ENCODE data around the gene FN1.
"Not testable (repeated sequence)": the region's sequence is repeated elsewhere in the genome, so short reads cannot be mapped to it uniquely, and the experiment has no call there.

Gene FN1

DNA sequence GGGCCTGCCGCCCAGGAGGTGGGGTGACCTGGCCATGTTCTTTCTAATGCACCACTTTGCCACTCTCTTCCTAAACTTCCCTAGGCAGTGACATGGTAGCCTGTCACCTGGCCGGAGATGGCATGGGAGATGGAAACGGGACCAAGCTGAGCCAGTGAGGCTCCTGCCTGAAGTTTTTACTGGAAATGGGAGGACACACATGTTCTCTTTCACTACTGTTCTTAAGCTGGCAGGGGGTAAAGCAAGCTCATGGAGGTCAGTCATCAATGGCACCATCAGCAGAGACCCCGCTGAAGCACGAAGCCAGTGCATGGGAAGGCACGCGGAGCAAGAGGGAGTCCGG lies 73.3 kb downstream of the FN1 start:
- no peak overlapping the region for H3K4me3 ChIP-seq (ENCODE audit: low read depth, low read length)
- TF ChIP-seq, protein P1, sequence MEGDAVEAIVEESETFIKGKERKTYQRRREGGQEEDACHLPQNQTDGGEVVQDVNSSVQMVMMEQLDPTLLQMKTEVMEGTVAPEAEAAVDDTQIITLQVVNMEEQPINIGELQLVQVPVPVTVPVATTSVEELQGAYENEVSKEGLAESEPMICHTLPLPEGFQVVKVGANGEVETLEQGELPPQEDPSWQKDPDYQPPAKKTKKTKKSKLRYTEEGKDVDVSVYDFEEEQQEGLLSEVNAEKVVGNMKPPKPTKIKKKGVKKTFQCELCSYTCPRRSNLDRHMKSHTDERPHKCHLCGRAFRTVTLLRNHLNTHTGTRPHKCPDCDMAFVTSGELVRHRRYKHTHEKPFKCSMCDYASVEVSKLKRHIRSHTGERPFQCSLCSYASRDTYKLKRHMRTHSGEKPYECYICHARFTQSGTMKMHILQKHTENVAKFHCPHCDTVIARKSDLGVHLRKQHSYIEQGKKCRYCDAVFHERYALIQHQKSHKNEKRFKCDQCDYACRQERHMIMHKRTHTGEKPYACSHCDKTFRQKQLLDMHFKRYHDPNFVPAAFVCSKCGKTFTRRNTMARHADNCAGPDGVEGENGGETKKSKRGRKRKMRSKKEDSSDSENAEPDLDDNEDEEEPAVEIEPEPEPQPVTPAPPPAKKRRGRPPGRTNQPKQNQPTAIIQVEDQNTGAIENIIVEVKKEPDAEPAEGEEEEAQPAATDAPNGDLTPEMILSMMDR (IDR thresholded peaks at IDR 0.05; ENCODE audit: low read depth, low read length): no peak

DNA sequence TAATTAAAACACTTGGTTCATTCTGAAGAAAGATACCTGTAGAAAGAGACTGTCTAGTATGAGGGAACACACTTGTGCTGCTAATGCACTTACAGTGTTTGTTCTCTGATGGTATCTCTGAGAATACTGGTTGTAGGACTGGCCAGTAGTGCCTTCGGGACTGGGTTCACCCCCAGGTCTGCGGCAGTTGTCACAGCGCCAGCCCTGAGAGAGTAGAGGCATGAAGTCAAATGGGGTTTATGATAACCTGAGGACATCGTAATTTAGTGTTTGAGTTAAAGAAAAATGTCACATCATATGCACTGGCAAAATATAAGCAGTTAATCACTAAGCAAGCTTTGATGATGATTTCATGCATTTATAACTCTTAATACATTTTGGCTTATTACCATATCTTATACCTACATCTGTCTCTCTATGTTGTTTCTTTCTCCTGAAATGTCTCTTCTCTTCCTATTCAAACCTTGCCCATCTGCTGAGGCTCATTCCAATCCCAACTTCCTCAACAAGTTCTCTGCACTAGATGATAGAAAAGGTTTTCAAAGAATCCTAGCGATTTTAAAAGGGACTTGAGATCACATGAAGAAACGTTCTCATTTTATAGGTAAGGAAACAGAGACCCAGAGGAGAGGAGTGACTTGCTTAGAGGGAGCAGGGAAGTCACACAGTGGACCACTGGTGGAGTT lies 73.8 kb downstream of the FN1 start:
- TF ChIP-seq, protein P1 (IDR thresholded peaks at IDR 0.05; ENCODE audit: low read depth, low read length): no peak
- no peak overlapping the region for H3K4me3 ChIP-seq (ENCODE audit: low read depth, low read length)

DNA sequence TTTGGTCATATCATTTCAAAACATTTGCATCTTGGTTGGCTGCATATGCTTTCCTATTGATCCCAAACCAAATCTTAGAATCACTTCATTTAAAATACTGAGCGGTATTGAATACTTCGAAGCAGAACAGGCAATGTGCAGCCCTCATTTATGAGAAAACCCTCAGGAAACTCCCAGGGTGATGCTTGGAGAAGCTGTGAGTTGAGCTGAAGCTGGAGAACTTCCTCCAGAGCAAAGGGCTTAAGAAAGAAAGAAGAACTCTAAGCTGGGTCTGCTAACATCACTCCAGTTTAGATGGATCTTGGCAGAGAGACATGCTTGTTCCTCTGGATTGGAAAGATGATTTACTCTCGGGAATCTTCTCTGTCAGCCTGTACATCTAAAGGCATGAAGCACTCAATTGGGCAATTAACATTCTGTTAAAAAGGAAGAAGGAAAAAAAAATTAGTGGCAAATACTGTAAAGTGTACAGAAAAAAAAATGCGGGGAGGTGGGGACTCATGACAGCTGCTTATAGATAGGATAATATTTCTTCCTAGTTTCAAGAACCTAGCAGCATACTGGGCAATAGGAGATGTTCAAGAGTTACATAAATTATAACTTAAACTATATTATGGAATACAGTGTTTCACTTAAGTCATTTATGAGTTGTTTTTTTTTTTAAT lies 74.5 kb downstream of the FN1 start:
- TF ChIP-seq, protein P1 (IDR thresholded peaks at IDR 0.05; ENCODE audit: low read depth, low read length): no peak
- H3K4me3 ChIP-seq (ENCODE audit: low read depth, low read length): no peak overlapping the region

DNA sequence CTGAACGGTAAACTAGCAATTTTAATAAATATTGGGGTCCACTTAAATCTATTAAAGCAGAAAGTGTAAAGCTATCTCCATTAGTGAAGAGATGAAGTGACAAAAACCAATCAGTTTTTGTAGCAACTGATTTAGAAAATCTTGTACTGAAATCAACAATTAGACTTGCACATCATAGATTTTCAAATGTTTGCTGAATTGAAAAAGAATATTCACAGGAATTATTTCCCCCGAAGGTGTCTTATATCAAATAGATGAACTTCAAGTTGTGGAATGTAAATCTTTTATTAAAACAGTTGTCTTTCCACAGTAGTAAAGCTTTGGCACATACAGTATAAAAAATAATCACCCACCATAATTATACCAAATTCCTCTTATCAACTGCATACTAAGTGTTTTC lies 75.3 kb downstream of the FN1 start:
- H3K4me3 ChIP-seq (ENCODE audit: low read depth, low read length): no peak overlapping the region
- TF ChIP-seq, protein P1 (IDR thresholded peaks at IDR 0.05; ENCODE audit: low read depth, low read length): no peak

DNA sequence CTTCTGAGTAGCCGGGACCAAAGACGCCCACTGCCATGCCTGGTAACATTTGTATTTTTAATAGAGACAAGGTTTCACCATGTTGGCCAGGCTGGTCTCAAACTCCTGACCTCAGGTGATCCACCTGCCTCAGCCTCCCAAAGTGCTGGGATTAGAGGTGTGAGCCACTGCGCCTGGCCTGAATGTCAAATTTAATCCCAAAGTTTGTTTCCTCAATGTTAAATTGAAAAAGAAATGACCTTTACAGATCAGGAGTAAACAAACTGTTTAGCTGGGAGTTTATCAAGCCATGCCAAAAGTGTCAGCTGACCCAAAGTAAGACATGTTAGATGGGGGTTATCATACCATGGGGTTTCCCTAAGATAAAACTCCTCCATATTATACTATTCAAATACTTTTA lies 75.8 kb downstream of the FN1 start:
- not testable (repeated sequence) for H3K4me3 ChIP-seq (ENCODE audit: low read depth, low read length)

DNA sequence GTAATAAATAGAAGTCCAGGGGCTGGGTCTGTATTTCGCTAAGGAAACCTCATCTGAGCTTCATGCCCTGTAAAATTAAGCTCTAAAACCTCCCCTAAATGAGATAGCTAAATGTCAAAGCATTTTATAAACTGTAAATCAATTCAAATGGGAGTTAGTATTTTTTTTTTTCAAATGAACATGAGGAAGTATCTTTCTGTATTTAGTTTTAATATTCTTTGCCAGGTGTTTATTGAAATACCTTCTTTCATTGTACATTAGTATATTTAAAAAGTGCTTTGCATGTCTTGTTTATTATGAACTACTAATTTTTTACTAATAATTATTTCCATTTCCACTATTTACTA lies 76.3 kb downstream of the FN1 start:
- TF ChIP-seq, protein P1 (IDR thresholded peaks at IDR 0.05; ENCODE audit: low read depth, low read length): no peak
- no peak overlapping the region for H3K4me3 ChIP-seq (ENCODE audit: low read depth, low read length)

DNA sequence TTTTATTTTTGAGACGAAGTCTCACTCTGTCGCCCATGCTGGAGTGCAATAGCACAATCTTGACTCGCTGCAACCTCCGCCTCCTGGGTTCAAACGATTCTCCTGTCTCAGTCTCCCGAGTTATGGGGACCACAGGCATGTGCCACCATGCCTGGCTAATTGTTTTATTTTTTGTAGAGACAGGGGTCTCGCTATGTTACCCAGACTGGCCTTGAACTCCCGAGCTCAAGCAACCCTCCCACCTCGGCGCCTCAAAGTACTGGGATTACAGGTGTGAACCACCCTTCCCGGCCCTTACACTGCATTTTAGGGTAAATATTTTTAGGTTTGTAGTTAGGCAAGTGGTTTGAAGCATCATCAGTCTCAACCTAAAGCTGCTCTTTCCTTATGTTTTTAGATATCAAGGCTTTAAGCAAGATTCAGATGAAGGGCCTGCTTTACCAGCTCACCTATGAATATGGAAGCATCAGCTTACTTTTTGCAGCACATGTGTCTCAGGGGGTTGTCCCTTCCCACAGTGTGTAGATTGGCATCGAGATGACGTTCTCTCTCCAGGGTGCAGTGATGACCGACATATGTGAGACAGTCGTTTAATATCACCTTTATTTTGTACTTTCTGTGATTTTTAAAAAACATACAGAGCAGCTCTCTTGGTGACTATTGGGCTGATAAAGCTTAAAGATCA lies 76.8 kb downstream of the FN1 start:
- TF ChIP-seq, protein P1 (IDR thresholded peaks at IDR 0.05; ENCODE audit: low read depth, low read length): no peak
- no peak overlapping the region for H3K4me3 ChIP-seq (ENCODE audit: low read depth, low read length)

All from WI38 (cell line).